Placental epithelial cell (primary cell): Measurements from ENCODE around the gene ARMH4. TPM values are rescaled to one million over a fixed set of nuclear protein-coding genes. Genes with fewer than 3 reads are reported as not detected.

Experiments used
- small RNA-seq: library from RNA; depleted of rRNA; stranded (forward); fragments of <200 nt; gene quantifications from one replicate; pipeline ENCODE3, GENCODE V24; 2012
- total RNA-seq: library from RNA; depleted of rRNA; stranded (reverse); fragments of >200 nt; gene quantifications from 2 replicates; pipeline ENCODE4 v1.2.3, GENCODE V29; 2012

The ARMH4 gene, protein sequence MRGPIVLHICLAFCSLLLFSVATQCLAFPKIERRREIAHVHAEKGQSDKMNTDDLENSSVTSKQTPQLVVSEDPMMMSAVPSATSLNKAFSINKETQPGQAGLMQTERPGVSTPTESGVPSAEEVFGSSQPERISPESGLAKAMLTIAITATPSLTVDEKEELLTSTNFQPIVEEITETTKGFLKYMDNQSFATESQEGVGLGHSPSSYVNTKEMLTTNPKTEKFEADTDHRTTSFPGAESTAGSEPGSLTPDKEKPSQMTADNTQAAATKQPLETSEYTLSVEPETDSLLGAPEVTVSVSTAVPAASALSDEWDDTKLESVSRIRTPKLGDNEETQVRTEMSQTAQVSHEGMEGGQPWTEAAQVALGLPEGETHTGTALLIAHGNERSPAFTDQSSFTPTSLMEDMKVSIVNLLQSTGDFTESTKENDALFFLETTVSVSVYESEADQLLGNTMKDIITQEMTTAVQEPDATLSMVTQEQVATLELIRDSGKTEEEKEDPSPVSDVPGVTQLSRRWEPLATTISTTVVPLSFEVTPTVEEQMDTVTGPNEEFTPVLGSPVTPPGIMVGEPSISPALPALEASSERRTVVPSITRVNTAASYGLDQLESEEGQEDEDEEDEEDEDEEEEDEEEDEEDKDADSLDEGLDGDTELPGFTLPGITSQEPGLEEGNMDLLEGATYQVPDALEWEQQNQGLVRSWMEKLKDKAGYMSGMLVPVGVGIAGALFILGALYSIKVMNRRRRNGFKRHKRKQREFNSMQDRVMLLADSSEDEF
- 3.5 and 5.6 TPM in 2 replicates for total RNA-seq

DNA sequence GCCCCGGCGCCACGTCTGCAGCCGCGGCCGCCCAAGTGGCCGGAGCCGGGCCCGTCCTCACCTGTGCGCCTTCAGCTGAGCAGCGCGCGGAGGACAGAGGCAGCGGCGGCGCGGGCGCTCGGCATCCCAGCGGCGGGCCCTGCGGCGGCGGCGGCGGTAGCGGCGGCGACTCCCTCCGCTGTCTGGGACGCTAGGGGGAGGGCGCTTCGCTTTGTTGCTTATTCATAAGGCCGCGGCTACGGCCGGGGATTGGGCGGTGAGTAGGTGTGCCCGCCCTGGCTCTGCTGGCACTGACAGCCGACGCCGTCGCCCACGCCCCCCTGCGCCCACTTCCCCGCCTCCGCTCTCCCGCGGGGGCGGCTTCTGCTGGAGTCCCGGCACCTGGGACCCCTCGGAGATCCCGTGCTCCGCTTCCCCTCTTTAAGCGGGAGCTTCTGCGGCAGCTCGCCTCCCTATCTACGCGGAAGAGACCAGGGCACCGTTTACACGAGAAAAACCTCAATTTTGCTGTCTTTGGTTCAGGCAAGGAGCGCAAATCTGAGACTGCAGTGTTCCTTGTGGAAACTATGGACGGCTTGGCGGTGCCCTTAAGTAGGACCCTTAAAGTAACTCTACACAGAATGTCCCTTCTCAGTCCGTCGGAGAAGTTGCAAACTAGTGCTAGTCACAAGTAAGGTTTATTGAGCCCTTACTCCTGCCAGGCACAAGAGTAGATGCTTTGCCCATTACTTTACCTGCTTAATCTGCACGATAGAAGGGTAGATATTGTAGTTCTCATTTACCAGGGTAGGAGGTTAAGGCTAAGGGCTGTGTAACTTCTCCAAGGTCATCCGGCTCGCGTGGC, at the start of gene ARMH4:
Gene ARMH4, minus strand, starts transcription at position 200 of the 844 bp plus-strand sequence. CDS start 12,855 bp downstream, outside the sequence.

DNA sequence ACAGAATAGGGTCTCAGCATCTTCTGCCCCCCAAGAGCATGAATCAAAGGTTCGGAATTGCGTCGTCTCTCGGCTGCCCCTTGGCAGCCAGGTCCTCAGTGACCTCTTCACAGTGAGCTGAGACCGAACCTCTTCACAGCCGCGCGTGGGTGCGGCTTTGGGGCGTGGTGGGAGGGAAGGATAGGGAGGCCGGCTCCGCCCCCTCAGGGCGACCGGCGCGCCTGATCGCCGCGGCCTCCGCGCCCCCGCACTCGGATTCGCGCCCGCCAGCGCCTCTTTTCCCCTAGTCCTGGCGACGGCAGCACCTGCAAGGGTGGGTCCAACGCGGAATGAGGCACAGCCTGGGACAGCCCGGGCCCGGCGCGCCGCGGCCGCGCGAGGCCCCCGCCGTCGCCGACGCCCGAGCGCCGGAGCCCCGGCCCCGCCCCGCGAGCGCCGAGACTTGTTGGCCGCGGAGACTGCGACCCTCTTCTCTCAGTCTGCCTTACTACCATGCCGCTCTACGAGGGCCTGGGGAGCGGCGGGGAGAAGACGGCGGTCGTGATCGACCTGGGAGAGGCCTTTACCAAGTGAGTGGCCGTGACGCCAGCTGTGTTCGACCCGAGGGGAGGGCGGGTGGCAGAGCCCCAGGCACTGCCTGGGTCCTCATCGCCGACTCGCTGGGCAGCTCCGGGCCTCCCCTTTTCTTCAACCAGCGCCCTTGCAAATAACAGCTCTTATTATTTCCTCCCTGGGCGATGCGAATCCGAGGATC, 47.9 kb upstream of the ARMH4 start, which contains the start of gene ACTR10:
Gene ACTR10, plus strand, starts transcription at position 424 of the 754 bp plus-strand sequence. Its CDS starts 69 bp downstream, at position 493.

Small RNA genes within 50 kb of the gene (small RNA-seq; reads per million reads assigned to genes)
- gene RN7SL598P: not detected

Other genes starting within 250 kb of the ARMH4 start
- 48.3 and 65.3 TPM in 2 replicates for gene ACTR10, start 47.9 kb upstream of the ARMH4 start, total RNA-seq
- gene PSMA3, start 92.6 kb upstream of the ARMH4 start, total RNA-seq: 51.4 and 88.3 TPM in 2 replicates
- gene ARID4A, start 146.3 kb upstream of the ARMH4 start, total RNA-seq: 6.3 and 17.3 TPM in 2 replicates
- not detected in 2 replicates for gene TOMM20L, start 243.7 kb upstream of the ARMH4 start, total RNA-seq